Natural killer cell (primary cell): ENCODE data around the gene CWC27. TPM values are rescaled to one million over a fixed set of nuclear protein-coding genes. Genes with fewer than 3 reads are reported as not detected.

Experiments used
- ATAC-seq, 3 donors: fragments of 150-1000 bp in 2 of 3; fragments of 200-7000 bp in 1 of 3; cut with Tn5 transposase; 1 replicate in 1 of 3; 2 replicates in 2 of 3; pipeline ENCODE4 v1.10.0; 2021; ENCODE audit warnings: mild to moderate bottlenecking in 2 of 3, moderate library complexity in 2 of 3
- DNase-seq, 2 donors: peaks; one replicate each; pipeline versions ENCODE4 v3.0.0 to v3.0.0-alpha.2; 2013 to 2021; ENCODE audit warnings: mixed read lengths in 1 of 2
- H3K27ac ChIP-seq: one replicate; pipeline ENCODE4 v1.5.1; 2013; ENCODE audit warnings: mild to moderate bottlenecking, low read length
- H3K27me3 ChIP-seq: one replicate; pipeline ENCODE4 v1.6.1; 2013; ENCODE audit warnings: low read length; ENCODE audit not compliant: control insufficient read depth, insufficient read depth
- H3K36me3 ChIP-seq: one replicate; pipeline ENCODE4 v1.6.1; 2013; ENCODE audit warnings: low read length; ENCODE audit not compliant: control insufficient read depth, insufficient read depth
- H3K4me1 ChIP-seq: one replicate; pipeline ENCODE4 v1.6.1; 2013; ENCODE audit warnings: low read length; ENCODE audit not compliant: control insufficient read depth, insufficient read depth
- H3K4me3 ChIP-seq: one replicate; pipeline ENCODE4 v1.5.1; 2013; ENCODE audit warnings: low read length
- H3K9me3 ChIP-seq: one replicate; pipeline ENCODE4 v1.6.1; 2013; ENCODE audit warnings: low read length; ENCODE audit not compliant: control insufficient read depth, insufficient read depth
- H3K27ac Mint-ChIP-seq, 2 donors: one replicate each; pipeline ENCODE4 v1.8.0; 2022; ENCODE audit warnings: mild to moderate bottlenecking in 2 of 2, mixed read lengths in 2 of 2, moderate library complexity in 1 of 2
- H3K27me3 Mint-ChIP-seq, 2 donors: one replicate each; pipeline ENCODE4 v1.8.0; 2022; ENCODE audit warnings: low read depth in 2 of 2, mixed read lengths in 2 of 2
- H3K36me3 Mint-ChIP-seq: one replicate; pipeline ENCODE4 v1.8.0; 2022; ENCODE audit warnings: mixed read lengths
- H3K4me1 Mint-ChIP-seq, 2 donors: one replicate each; pipeline ENCODE4 v1.8.0; 2022; ENCODE audit warnings: mixed read lengths in 2 of 2
- H3K4me3 Mint-ChIP-seq: one replicate; pipeline ENCODE4 v1.8.0; 2022; ENCODE audit warnings: mild to moderate bottlenecking, moderate library complexity, mixed read lengths
- H3K9me3 Mint-ChIP-seq, 2 donors: one replicate each; pipeline ENCODE4 v1.8.0; 2022; ENCODE audit warnings: mixed read lengths in 2 of 2
- CTCF ChIP-seq: fragments of 200-600 bp; IDR thresholded peaks from one replicate; pipeline ENCODE4 v1.8.0; 2022; ENCODE audit warnings: antibody characterized with exemption
- WGBS: methylation state at CpG from one replicate; pipeline ENCODE4 v1.1.7; 2013; ENCODE audit warnings: missing lambda C conversion rate; ENCODE audit not compliant: insufficient coverage; 5-methylcytosine and 5-hydroxymethylcytosine counted together
- intact Hi-C: fragments of 100-400 bp; cut with micrococcal nuclease; formaldehyde crosslinking; loops from one replicate; pipeline ENCODE4 v1.14.2; 2022
- total RNA-seq, 4 donors: library from RNA; stranded (reverse); fragments of 120-200 nt in 1 of 4; gene quantifications; one replicate each; pipeline versions ENCODE4 v1.2.3 to v1.2.4, GENCODE V29; 2013 to 2022

The CWC27 gene
- total RNA-seq, 3 donors from 2014 or later (not counting 1 experiment from before 2014, with no cell fraction given): 21.6 to 26.3 (median 25.7) TPM

GRCh38 chr5:64987768-64988167, 219.0 kb downstream of the CWC27 start:
- H3K27ac Mint-ChIP-seq: no peak overlapping the region
- intact Hi-C loops: no loop called here
- ATAC-seq (no peak), DNase-seq (no peak)
- H3K4me1 Mint-ChIP-seq: peaks cover 4 to 5% of the 10 kb centered on the region in 2 donors
- Histone ChIP-seq H3K9me3 (no peaks in the 10 kb centered on the region), H3K27ac (no peak overlapping the region), H3K36me3 (no peaks in the 10 kb centered on the region), H3K4me3 (no peak overlapping the region), H3K27me3 (no peaks in the 10 kb centered on the region), H3K4me1 (peaks cover 2% of the 10 kb centered on the region)
- no peak overlapping the region for H3K4me3 Mint-ChIP-seq
- H3K27me3 Mint-ChIP-seq: no peaks in the 10 kb centered on the region
- H3K36me3 Mint-ChIP-seq: peaks cover 9% of the 10 kb centered on the region
- H3K9me3 Mint-ChIP-seq: peaks cover 0 to 3% of the 10 kb centered on the region in 2 donors
- TF ChIP-seq CTCF: no peak
- no CpG with 5 or more reads among the region's 1 CpG for WGBS

GRCh38 chr5:65009207-65009606, 240.5 kb downstream of the CWC27 start:
- no peaks in the 10 kb centered on the region for H3K27me3 ChIP-seq
- TF ChIP-seq CTCF: no peak
- peaks cover 2% of the 10 kb centered on the region for H3K36me3 Mint-ChIP-seq
- no peaks in the 10 kb centered on the region for H3K27me3 Mint-ChIP-seq
- WGBS: 100% methylated on average over 1 of the region's 1 CpG
- intact Hi-C loops: no loop called here
- no peaks in the 10 kb centered on the region for H3K9me3 ChIP-seq
- no peak overlapping the region for H3K4me3 Mint-ChIP-seq
- peaks cover 0 to under 1% of the 10 kb centered on the region in 2 donors for H3K9me3 Mint-ChIP-seq
- no peak overlapping the region for H3K27ac ChIP-seq
- H3K4me3 ChIP-seq: no peak overlapping the region
- H3K36me3 ChIP-seq: no peaks in the 10 kb centered on the region
- H3K27ac Mint-ChIP-seq: no peak overlapping the region
- no peaks in the 10 kb centered on the region for H3K4me1 ChIP-seq
- ATAC-seq: no peak
- H3K4me1 Mint-ChIP-seq: peaks cover 0 to 1% of the 10 kb centered on the region in 2 donors
- DNase-seq: no peak

GRCh38 chr5:65010841-65011240, 242.1 kb downstream of the CWC27 start:
- WGBS: 100% methylated on average over 1 of the region's 1 CpG
- Histone ChIP-seq H3K27ac (no peak overlapping the region), H3K9me3 (no peaks in the 10 kb centered on the region), H3K4me1 (no peaks in the 10 kb centered on the region), H3K36me3 (no peaks in the 10 kb centered on the region), H3K4me3 (no peak overlapping the region), H3K27me3 (no peaks in the 10 kb centered on the region)
- no peak overlapping the region for H3K4me3 Mint-ChIP-seq
- TF ChIP-seq CTCF: no peak
- H3K4me1 Mint-ChIP-seq: no peaks in the 10 kb centered on the region
- intact Hi-C loops: no loop called here
- no peak for DNase-seq
- no peaks in the 10 kb centered on the region for H3K27me3 Mint-ChIP-seq
- no peak overlapping the region for H3K27ac Mint-ChIP-seq
- no peak for ATAC-seq
- H3K9me3 Mint-ChIP-seq: no peaks in the 10 kb centered on the region
- H3K36me3 Mint-ChIP-seq: no peaks in the 10 kb centered on the region

- intact Hi-C loops: no loop called here
Measured at GRCh38 chr5:65012301-65012892, 243.7 kb downstream of the CWC27 start.

More at GRCh38 chr5:65012301-65012892, 243.7 kb downstream of the CWC27 start:
- no peak overlapping the region for H3K27ac Mint-ChIP-seq
- Histone ChIP-seq H3K4me1 (no peaks in the 10 kb centered on the region), H3K9me3 (no peaks in the 10 kb centered on the region), H3K4me3 (no peak overlapping the region), H3K27ac (no peak overlapping the region), H3K36me3 (no peaks in the 10 kb centered on the region), H3K27me3 (no peaks in the 10 kb centered on the region)
- no peaks in the 10 kb centered on the region for H3K27me3 Mint-ChIP-seq
- H3K9me3 Mint-ChIP-seq: no peaks in the 10 kb centered on the region
- no peak for TF ChIP-seq CTCF
- H3K4me1 Mint-ChIP-seq: no peaks in the 10 kb centered on the region
- no peaks in the 10 kb centered on the region for H3K36me3 Mint-ChIP-seq
- no peak overlapping the region for H3K4me3 Mint-ChIP-seq
- no peak for DNase-seq
- no peak for ATAC-seq
- WGBS: 94% methylated on average over 4 of the region's 4 CpGs
